Measurements from ENCODE around the gene GPANK1.

DNA sequence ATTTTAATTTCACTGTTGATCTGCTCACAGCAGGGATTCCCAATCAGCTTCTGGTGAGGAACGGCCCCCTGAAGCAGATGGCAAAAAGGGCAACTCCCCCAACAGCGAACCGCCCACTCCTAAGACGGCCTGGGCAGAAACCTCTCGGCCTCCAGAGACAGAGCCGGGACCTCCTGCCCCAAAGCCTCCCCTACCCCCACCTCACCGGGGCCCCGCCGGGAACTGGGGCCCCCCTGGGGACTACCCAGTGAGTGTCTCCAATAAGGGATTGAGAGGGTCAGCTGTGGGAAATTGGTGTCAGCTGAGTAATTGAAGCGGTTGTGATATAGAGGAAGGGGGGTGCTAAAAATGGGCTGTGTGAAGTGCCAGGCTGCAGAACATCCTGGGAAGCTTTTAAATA lies 37.8 kb downstream of the GPANK1 start:
- TF ChIP-seq GATA2 (IDR thresholded peaks at IDR 0.05; ENCODE audit: low read depth, low read length), result no peak
- no peak for TF ChIP-seq GATA3 (IDR thresholded peaks at IDR 0.05; ENCODE audit: low read depth, low read length)
